Measurements from ENCODE around the gene HTR2C. TPM values are rescaled to one million over a fixed set of nuclear protein-coding genes. Genes with fewer than 3 reads are reported as not detected.

The HTR2C gene
- total RNA-seq, 4 donors from 2014 or later = not detected

GRCh38 chrX:114717921-114718320 is 134.0 kb downstream of the HTR2C start:
- intact Hi-C loops (cut with DNase I; ENCODE audit: low total_unique reads) = no loop called here
- WGBS, 2 donors = 37 to 83% methylated on average over 6 of the region's 6 CpGs
- TF ChIP-seq POLR2A (IDR thresholded peaks at IDR 0.05) (no peak), CTCF (IDR thresholded peaks at IDR 0.05) (no peak)
- H3K4me3 ChIP-seq (ENCODE audit: low read depth, poor library complexity, severe bottlenecking) = no peak overlapping the region
- DNase-seq (ENCODE audit: low spot score in 2 of 2) = no peak

GRCh38 chrX:114766541-114766940 is 182.7 kb downstream of the HTR2C start:
- TF ChIP-seq POLR2A (IDR thresholded peaks at IDR 0.05) = no peak
- no peak for TF ChIP-seq CTCF (IDR thresholded peaks at IDR 0.05)
- no peak overlapping the region for H3K4me3 ChIP-seq (ENCODE audit: low read depth, poor library complexity, severe bottlenecking)
- intact Hi-C loops (cut with DNase I; ENCODE audit: low total_unique reads) = no loop called here
- 50 to 96% methylated on average over 1 of the region's 1 CpG for WGBS, 2 donors
- no peak for DNase-seq (ENCODE audit: low spot score in 2 of 2)

DNA sequence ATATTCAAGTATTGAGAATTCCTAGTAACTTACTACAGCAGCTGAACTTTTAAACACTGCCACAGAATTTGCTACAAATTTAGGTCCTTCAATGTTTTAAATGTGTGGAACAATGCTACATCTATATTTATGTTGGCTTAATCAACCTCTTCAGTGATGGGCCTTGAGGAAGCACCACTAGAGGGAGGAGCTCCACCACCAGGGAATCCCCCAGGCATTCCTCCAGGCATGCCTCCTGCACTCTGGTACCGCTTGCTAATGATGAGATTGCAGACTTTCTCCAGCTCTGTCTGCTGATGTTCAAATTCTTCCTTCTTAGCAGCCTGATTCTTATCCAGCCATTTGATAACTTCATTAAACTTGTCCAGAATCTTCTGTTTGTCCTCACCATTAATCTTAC is 190.8 kb downstream of the HTR2C start:
- intact Hi-C loops (cut with DNase I; ENCODE audit: low total_unique reads) = no loop called here
- TF ChIP-seq CTCF (IDR thresholded peaks at IDR 0.05) = no peak
- no peak for TF ChIP-seq POLR2A (IDR thresholded peaks at IDR 0.05)

GRCh38 chrX:114782925-114783324 is 199.0 kb downstream of the HTR2C start:
- intact Hi-C loops (cut with DNase I; ENCODE audit: low total_unique reads) = no loop called here
- DNase-seq (ENCODE audit: low spot score in 2 of 2) = no peak
- 36 to 65% methylated on average over 1 of the region's 1 CpG for WGBS, 2 donors
- no peak overlapping the region for H3K4me3 ChIP-seq (ENCODE audit: low read depth, poor library complexity, severe bottlenecking)
- TF ChIP-seq CTCF (IDR thresholded peaks at IDR 0.05) (no peak), POLR2A (IDR thresholded peaks at IDR 0.05) (no peak)

More for the DNA sequence above, 190.8 kb downstream of the HTR2C start:
- no peak for DNase-seq (ENCODE audit: low spot score in 2 of 2)
- 38 to 67% methylated on average over 1 of the region's 1 CpG for WGBS, 2 donors
- no peak overlapping the region for H3K4me3 ChIP-seq (ENCODE audit: low read depth, poor library complexity, severe bottlenecking)

GRCh38 chrX:114787061-114787460 is 203.2 kb downstream of the HTR2C start:
- WGBS, 2 donors = 58 to 69% methylated on average over 3 of the region's 3 CpGs
- no peak overlapping the region for H3K4me3 ChIP-seq (ENCODE audit: low read depth, poor library complexity, severe bottlenecking)
- intact Hi-C loops (cut with DNase I; ENCODE audit: low total_unique reads) = no loop called here
- no peak for DNase-seq (ENCODE audit: low spot score in 2 of 2)
- no peak for TF ChIP-seq CTCF (IDR thresholded peaks at IDR 0.05)
- no peak for TF ChIP-seq POLR2A (IDR thresholded peaks at IDR 0.05)

DNA sequence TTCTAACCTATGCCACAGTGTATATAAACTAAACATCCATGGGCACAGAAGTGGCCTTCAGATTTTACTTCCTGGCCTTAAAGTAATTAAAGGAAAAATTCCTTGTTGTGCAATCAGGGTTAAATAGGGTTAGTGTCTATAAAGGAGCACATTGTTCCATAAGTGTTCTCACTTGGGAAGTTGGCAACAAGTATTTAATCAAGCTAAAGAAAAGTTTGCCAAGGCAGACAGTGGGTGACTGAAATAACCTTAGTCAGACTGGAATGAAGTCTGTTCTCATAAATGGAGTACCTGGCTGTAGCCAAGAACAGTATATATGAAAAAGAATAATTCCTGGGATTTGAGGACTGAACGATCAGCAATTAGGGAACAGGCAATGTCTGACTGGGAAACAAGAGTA is 213.6 kb downstream of the HTR2C start:
- TF ChIP-seq POLR2A (IDR thresholded peaks at IDR 0.05) = no peak
- TF ChIP-seq CTCF (IDR thresholded peaks at IDR 0.05) = no peak
- WGBS, 2 donors = 52 to 53% methylated on average over 1 of the region's 1 CpG
- intact Hi-C loops (cut with DNase I; ENCODE audit: low total_unique reads) = no loop called here
- H3K4me3 ChIP-seq (ENCODE audit: low read depth, poor library complexity, severe bottlenecking) = no peak overlapping the region
- DNase-seq (ENCODE audit: low spot score in 2 of 2) = no peak

Measured in lower leg skin (tissue), 4 donors.